Upper lobe of left lung (tissue), 4 donors: Measurements from ENCODE around the gene ZNF407.

Experiments used
- POLR2A ChIP-seq, 4 donors: fragments of 450-650 bp; IDR thresholded peaks; one replicate each; pipeline ENCODE4 v1.5.1; 2016 to 2017; ENCODE audit warnings: antibody characterized with exemption in 4 of 4, mild to moderate bottlenecking in 2 of 4
- TF ChIP-seq, protein P1 (sequence below), 6 experiments: fragments of 450-650 bp in 4 of 6; fragments of 200-600 bp in 2 of 6; sonication (generic) in 2 of 6; IDR thresholded peaks; one replicate each; pipeline ENCODE4 v1.5.1; 2016 to 2019; ENCODE audit warnings: antibody characterized with exemption in 6 of 6

DNA sequence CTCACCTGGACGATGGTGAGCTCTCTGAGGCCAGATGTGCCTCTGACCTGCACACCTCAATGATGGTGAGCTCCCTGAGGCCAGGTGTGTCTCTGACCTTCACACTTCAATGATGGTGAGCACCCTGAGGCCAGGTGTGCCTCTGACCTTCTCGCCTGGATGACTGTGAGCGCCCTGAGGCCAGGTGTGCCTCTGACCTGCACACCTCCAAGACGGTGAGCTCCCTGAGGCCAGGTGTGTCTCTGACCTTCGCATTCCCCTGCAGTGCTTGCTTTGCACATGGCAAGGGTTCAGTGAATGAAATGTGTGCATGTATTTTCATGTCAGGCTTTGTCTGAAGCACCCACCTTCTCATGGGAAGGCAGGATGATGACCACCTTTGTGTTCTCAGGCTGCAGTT is 515.8 kb downstream of the ZNF407 start:
- TF ChIP-seq, protein P1, sequence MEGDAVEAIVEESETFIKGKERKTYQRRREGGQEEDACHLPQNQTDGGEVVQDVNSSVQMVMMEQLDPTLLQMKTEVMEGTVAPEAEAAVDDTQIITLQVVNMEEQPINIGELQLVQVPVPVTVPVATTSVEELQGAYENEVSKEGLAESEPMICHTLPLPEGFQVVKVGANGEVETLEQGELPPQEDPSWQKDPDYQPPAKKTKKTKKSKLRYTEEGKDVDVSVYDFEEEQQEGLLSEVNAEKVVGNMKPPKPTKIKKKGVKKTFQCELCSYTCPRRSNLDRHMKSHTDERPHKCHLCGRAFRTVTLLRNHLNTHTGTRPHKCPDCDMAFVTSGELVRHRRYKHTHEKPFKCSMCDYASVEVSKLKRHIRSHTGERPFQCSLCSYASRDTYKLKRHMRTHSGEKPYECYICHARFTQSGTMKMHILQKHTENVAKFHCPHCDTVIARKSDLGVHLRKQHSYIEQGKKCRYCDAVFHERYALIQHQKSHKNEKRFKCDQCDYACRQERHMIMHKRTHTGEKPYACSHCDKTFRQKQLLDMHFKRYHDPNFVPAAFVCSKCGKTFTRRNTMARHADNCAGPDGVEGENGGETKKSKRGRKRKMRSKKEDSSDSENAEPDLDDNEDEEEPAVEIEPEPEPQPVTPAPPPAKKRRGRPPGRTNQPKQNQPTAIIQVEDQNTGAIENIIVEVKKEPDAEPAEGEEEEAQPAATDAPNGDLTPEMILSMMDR (IDR thresholded peaks at IDR 0.05): no peak
- TF ChIP-seq POLR2A (IDR thresholded peaks at IDR 0.05): no peak
